DND-41 (cell line): ENCODE results near the gene TRPC4AP.

Experiments used
- ATAC-seq: fragments of 200-7000 bp; cut with Tn5 transposase; 3 replicates; pipeline ENCODE4 v1.9.1; 2021; ENCODE audit warnings: low read depth; ENCODE audit not compliant: insufficient read depth
- DNase-seq: peaks from one replicate; pipeline ENCODE4 v3.0.0-alpha.2; 2020
- H2AFZ ChIP-seq: 2 replicates; pipeline ENCODE4 v1.6.0; 2012; ENCODE audit warnings: low read depth, low read length
- H3K27ac ChIP-seq: 2 replicates; pipeline ENCODE4 v1.5.1; 2012; ENCODE audit warnings: low read length, inconsistent platforms
- H3K27me3 ChIP-seq: fragments of 200-600 bp; sonication (generic); 2 replicates; pipeline ENCODE4 v1.6.0; 2012; ENCODE audit warnings: low read length, mild to moderate bottlenecking, inconsistent platforms; ENCODE audit not compliant: insufficient read depth, poor library complexity
- H3K36me3 ChIP-seq: 2 replicates; pipeline ENCODE4 v1.5.1; 2012; ENCODE audit warnings: low read length, inconsistent platforms; ENCODE audit not compliant: insufficient read depth
- H3K4me1 ChIP-seq: 2 replicates; pipeline ENCODE4 v1.5.1; 2012; ENCODE audit warnings: mild to moderate bottlenecking, low read length; ENCODE audit not compliant: insufficient read depth
- H3K4me2 ChIP-seq: 2 replicates; pipeline ENCODE4 v1.6.0; 2012; ENCODE audit warnings: mild to moderate bottlenecking, moderate library complexity, low read length, inconsistent platforms; ENCODE audit not compliant: insufficient read depth
- H3K4me3 ChIP-seq, 2 experiments: fragments of 200-600 bp in 1 of 2; shearing (Covaris generic) in 1 of 2; 2 replicates each; pipeline ENCODE4 v1.5.1; 2012 to 2016; ENCODE audit warnings: inconsistent platforms in 2 of 2, low read length in 2 of 2, mild to moderate bottlenecking in 2 of 2, low read depth in 1 of 2, moderate library complexity in 1 of 2
- H3K79me2 ChIP-seq: 2 replicates; pipeline ENCODE4 v1.6.0; 2012; ENCODE audit warnings: low read length, inconsistent platforms; ENCODE audit not compliant: insufficient read depth
- H3K9ac ChIP-seq: 2 replicates; pipeline ENCODE4 v1.6.0; 2012; ENCODE audit warnings: low read depth, mild to moderate bottlenecking, inconsistent platforms, low read length, moderate library complexity
- H3K9me3 ChIP-seq: 2 replicates; pipeline ENCODE4 v1.5.1; 2012; ENCODE audit warnings: low read length, moderate library complexity, mild to moderate bottlenecking, inconsistent platforms; ENCODE audit not compliant: insufficient read depth, severe bottlenecking
- H4K20me1 ChIP-seq: 2 replicates; pipeline ENCODE4 v1.6.0; 2012; ENCODE audit warnings: low read length; ENCODE audit not compliant: insufficient read depth
- EZH2 ChIP-seq: IDR thresholded peaks from 3 replicates; pipeline ENCODE4 v1.6.1; 2012; ENCODE audit warnings: borderline replicate concordance, low read depth, mild to moderate bottlenecking, moderate library complexity, low read length, inconsistent platforms; ENCODE audit not compliant: severe bottlenecking
- TF ChIP-seq, protein P1 (sequence below): IDR thresholded peaks from 2 replicates; pipeline ENCODE4 v1.5.1; 2012; ENCODE audit warnings: borderline replicate concordance, low read length, moderate library complexity, mild to moderate bottlenecking; ENCODE audit not compliant: poor library complexity, severe bottlenecking; ENCODE audit errors: extremely low read depth

TRPC4AP gene

DNA sequence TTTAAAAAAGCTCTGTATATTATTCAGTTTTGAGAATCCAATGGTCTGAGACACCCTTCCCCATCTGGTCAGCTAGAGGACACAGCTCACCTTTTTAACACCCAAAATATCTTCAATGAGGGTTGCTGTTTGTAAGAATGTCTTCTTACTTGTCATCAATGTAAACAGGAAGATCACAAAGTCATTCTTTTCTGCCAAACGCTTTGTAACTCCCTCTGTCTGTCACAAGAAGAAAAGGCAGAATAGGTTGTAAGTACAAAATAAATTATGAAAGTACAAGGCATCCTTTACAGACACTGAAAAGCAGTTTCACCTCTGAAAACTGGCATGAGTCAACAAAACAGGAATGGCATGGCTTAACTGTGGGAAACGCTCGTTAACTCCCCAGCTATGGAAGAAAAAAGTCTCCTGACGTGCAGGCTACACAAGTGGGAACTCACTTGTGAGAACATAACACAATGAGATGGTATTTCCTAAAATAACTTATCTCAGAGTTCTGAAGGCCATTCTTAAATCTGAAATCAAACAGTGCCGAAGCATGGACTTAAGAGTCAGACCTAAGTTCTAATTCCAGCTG, 42.7 kb downstream of the TRPC4AP start:
- Histone ChIP-seq H3K4me3 (no peak overlapping the region), H3K9me3 (no peaks in the 10 kb centered on the region), H3K4me2 (no peak overlapping the region), H3K4me1 (no peaks in the 10 kb centered on the region), H3K27me3 (no peaks in the 10 kb centered on the region), H4K20me1 (0 out of 2 replicates have a peak, but pooled peaks cover 5% of the 10 kb centered on the region), H3K79me2 (peaks cover 11% of the 10 kb centered on the region), H3K36me3 (peaks cover 82% of the 10 kb centered on the region), H3K9ac (no peak overlapping the region), H3K27ac (no peak overlapping the region), H2AFZ (no peak overlapping the region)
- ATAC-seq (no peak), DNase-seq (no peak)
- TF ChIP-seq EZH2 = no peak
- TF ChIP-seq, protein P1, sequence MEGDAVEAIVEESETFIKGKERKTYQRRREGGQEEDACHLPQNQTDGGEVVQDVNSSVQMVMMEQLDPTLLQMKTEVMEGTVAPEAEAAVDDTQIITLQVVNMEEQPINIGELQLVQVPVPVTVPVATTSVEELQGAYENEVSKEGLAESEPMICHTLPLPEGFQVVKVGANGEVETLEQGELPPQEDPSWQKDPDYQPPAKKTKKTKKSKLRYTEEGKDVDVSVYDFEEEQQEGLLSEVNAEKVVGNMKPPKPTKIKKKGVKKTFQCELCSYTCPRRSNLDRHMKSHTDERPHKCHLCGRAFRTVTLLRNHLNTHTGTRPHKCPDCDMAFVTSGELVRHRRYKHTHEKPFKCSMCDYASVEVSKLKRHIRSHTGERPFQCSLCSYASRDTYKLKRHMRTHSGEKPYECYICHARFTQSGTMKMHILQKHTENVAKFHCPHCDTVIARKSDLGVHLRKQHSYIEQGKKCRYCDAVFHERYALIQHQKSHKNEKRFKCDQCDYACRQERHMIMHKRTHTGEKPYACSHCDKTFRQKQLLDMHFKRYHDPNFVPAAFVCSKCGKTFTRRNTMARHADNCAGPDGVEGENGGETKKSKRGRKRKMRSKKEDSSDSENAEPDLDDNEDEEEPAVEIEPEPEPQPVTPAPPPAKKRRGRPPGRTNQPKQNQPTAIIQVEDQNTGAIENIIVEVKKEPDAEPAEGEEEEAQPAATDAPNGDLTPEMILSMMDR = no peak

DNA sequence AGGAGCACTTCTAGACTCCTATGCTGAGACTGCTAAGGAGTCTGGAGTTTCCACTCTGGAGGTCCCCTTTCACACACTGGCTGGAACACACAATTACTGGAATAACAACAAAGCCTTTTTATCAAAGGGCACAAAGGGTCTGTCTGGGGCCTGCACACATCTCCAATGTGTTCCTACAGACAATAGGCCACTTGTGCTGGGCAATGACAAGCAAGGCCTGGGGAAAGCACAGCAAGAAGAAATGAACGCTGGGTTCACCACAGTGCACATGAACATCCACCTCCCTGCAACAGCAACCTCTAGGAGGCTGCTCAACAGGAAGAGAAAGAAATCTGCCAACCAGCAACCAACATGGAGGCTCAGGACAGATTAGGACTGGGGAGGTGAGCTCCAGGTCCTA, 43.9 kb downstream of the TRPC4AP start:
- ATAC-seq = no peak
- H4K20me1 ChIP-seq = 0 out of 2 replicates have a peak, but pooled peaks cover 5% of the 10 kb centered on the region
- DNase-seq = no peak
- no peak overlapping the region for H3K4me3 ChIP-seq
- H2AFZ ChIP-seq = no peak overlapping the region
- TF ChIP-seq, protein P1 = no peak
- TF ChIP-seq EZH2 = no peak
- H3K79me2 ChIP-seq = peaks cover 11% of the 10 kb centered on the region
- no peak overlapping the region for H3K9ac ChIP-seq
- no peaks in the 10 kb centered on the region for H3K27me3 ChIP-seq
- H3K4me1 ChIP-seq = no peaks in the 10 kb centered on the region
- H3K27ac ChIP-seq = no peak overlapping the region
- H3K4me2 ChIP-seq = no peak overlapping the region
- H3K9me3 ChIP-seq = no peaks in the 10 kb centered on the region
- peaks cover 82% of the 10 kb centered on the region for H3K36me3 ChIP-seq

DNA sequence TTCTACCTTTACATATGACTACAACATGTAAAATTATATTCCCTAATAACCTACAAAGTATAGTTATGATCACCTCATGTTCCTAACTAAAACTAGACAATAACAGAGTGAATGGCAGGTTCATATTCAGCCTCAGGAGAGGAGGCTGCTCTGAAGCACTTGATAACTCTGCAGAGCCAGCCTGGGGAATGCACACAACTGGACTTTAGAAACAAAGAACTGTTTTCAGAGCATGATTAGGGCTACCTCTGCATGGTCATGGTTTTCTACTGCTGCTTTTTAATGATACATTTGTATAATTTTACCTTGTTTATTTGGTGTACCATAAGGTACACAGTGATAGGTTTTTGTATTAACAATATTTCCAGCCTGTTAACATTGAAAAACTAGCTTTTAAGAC, 50.3 kb downstream of the TRPC4AP start:
- no peak for TF ChIP-seq EZH2
- TF ChIP-seq, protein P1 = no peak
- Histone ChIP-seq H3K27ac (no peak overlapping the region), H3K9ac (no peak overlapping the region), H2AFZ (no peak overlapping the region), H4K20me1 (peaks cover 7% of the 10 kb centered on the region; the same call in 1 of the 2 replicates), H3K9me3 (no peaks in the 10 kb centered on the region), H3K4me1 (no peaks in the 10 kb centered on the region), H3K4me2 (no peak overlapping the region), H3K79me2 (peaks cover 9% of the 10 kb centered on the region), H3K36me3 (peaks cover 87% of the 10 kb centered on the region), H3K4me3 (no peak overlapping the region), H3K27me3 (no peaks in the 10 kb centered on the region)
- ATAC-seq = no peak
- DNase-seq = no peak
